ENCODE measurements around the gene LGALS16. TPM values are rescaled to one million over a fixed set of nuclear protein-coding genes. Genes with fewer than 3 reads are reported as not detected.

LGALS16 gene
- total RNA-seq, 1 experiment from 2014 or later, result not detected

GRCh38 chr19:39643591-39643990, 12.1 kb upstream of the LGALS16 start:
- no CpG with 5 or more reads among the region's 5 CpGs for WGBS (ENCODE audit: extremely low coverage, insufficient read length, low lambda C conversion rate)
- no peak overlapping the region for H2BK20ac ChIP-seq (ENCODE audit: low read depth, low read length, poor library complexity, severe bottlenecking)
- no peak overlapping the region for H3K56ac ChIP-seq (ENCODE audit: insufficient read length, low read depth, low read length)
- no peak overlapping the region for H2AFZ ChIP-seq (ENCODE audit: low read length)
- no peaks in the 10 kb centered on the region for H3K79me2 ChIP-seq (ENCODE audit: insufficient read depth, low read length)
- H3K9ac ChIP-seq (ENCODE audit: extremely low read depth, insufficient read length, low read length), result no peak overlapping the region
- H2BK12ac ChIP-seq (ENCODE audit: insufficient read length, low read depth, low read length), result no peak overlapping the region
- Mint-ChIP-seq H3K4me3 (no peak overlapping the region), H3K9me3 (no peaks in the 10 kb centered on the region), H3K27me3 (ENCODE audit: low read depth) (peaks cover 75% of the 10 kb centered on the region), H3K4me1 (no peaks in the 10 kb centered on the region), H3K36me3 (ENCODE audit: insufficient read depth in 1 of 3, low read depth in 3 of 3) (no peaks in the 10 kb centered on the region), H3K27ac (no peak overlapping the region)
- H3K9me3 ChIP-seq (ENCODE audit: control insufficient read depth, low read depth, low read length), result no peaks in the 10 kb centered on the region
- H3K18ac ChIP-seq (ENCODE audit: insufficient read length, low read depth, low read length), result no peak overlapping the region
- no peak for DNase-seq
- H2AK5ac ChIP-seq (ENCODE audit: insufficient read length, low read length), result no peak overlapping the region
- H2BK5ac ChIP-seq (ENCODE audit: insufficient read length, low read length), result no peak overlapping the region
- no peaks in the 10 kb centered on the region for H3K4me1 ChIP-seq (ENCODE audit: insufficient read depth, low read length)
- no peak overlapping the region for H3K14ac ChIP-seq (ENCODE audit: insufficient read depth, low read length)
- TF ChIP-seq CTCF (conservative IDR thresholded peaks at IDR 0.05), result no peak
- H3K4me2 ChIP-seq (ENCODE audit: insufficient read depth, insufficient read length, low read length), result no peak overlapping the region
- no peak overlapping the region for H2BK15ac ChIP-seq (ENCODE audit: low read depth, low read length)
- no peaks in the 10 kb centered on the region for H3K23me2 ChIP-seq (ENCODE audit: insufficient read length, low read depth, low read length, poor library complexity, severe bottlenecking)
- H3K27me3 ChIP-seq (ENCODE audit: insufficient read depth, low read length), result no peaks in the 10 kb centered on the region
- H3K79me1 ChIP-seq (ENCODE audit: insufficient read depth, low read depth, low read length, poor library complexity, severe bottlenecking), result no peaks in the 10 kb centered on the region
- H4K20me1 ChIP-seq (ENCODE audit: control insufficient read depth, insufficient read depth, insufficient read length), result no peaks in the 10 kb centered on the region
- H3T11ph ChIP-seq (ENCODE audit: low read length), result no peak overlapping the region
- H3K4ac ChIP-seq (ENCODE audit: low read depth, low read length), result no peak overlapping the region
- no peak overlapping the region for H4K91ac ChIP-seq (ENCODE audit: insufficient read length, low read depth, low read length)
- no peak overlapping the region for H4K8ac ChIP-seq (replicated peaks; ENCODE audit: insufficient read length, low read depth, low read length)
- no peak overlapping the region for H2BK120ac ChIP-seq (ENCODE audit: low read depth, low read length, poor library complexity, severe bottlenecking)
- no peak overlapping the region for H3K23ac ChIP-seq (ENCODE audit: insufficient read length, low read depth, low read length)
- no peak overlapping the region for H3K27ac ChIP-seq (ENCODE audit: insufficient read length, low read depth, low read length)
- H4K5ac ChIP-seq (ENCODE audit: insufficient read length, low read depth, low read length), result no peak overlapping the region

Measured in H9 (cell line).